ENCODE measurements around the gene B3GALT4. TPM values are rescaled to one million over a fixed set of nuclear protein-coding genes. Genes with fewer than 3 reads are reported as not detected.

The B3GALT4 gene
- total and polyA plus RNA-seq, 2 donors (not counting 1 experiment from before 2014, with no cell fraction given): 2.3 to 11.1 TPM

DNA sequence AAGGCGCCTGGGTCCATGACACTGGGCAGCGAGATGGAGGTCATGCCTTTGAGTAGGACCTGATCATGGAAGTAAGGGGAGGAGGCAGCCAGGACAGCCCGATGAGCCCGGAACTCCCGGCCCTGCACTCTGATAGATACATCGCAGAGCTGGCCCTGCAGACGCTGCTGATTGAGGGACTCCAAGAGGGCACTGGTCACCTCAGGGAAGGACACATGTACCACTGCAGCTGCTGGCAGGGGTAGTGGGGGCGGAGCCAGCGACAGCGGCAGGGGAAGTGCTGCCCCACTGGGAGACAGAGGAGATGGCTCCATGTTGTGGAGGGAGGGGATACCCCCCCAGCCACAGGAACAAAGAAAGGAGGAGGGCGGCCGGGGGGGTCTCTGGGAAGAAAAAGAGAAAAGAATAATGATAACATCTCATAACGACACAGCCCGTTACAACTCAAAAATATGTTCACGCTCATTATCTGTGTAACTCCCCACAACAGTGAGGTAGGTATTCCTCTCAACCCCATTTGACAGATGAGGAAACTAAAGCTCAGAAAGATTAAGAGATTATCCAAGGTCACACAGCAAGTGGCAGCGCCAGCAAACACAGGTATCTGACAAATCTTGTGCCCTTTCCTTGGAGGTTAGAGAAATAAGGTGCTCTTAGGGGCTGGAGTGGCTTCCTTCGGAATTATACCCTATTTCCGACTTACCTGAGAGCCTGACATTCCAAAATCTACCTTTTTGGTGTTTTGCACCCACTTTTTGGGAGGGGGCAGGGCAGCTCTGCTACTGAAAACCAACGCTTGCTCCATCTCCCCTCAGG lies 39.9 kb downstream of the B3GALT4 start:
- H3K4me3 ChIP-seq (replicated peaks in 1 of 4; ENCODE audit: control extremely low read depth in 1 of 4, insufficient read depth in 1 of 4, low read depth in 3 of 4, low read length in 4 of 4): peak overlapping the region; percentile 36 to 60 (median 46)
- H3K4me1 ChIP-seq (ENCODE audit: control insufficient read depth, extremely low read depth, insufficient read depth, low read length): peaks cover 40% of the 10 kb centered on the region
- TF ChIP-seq, protein P1, sequence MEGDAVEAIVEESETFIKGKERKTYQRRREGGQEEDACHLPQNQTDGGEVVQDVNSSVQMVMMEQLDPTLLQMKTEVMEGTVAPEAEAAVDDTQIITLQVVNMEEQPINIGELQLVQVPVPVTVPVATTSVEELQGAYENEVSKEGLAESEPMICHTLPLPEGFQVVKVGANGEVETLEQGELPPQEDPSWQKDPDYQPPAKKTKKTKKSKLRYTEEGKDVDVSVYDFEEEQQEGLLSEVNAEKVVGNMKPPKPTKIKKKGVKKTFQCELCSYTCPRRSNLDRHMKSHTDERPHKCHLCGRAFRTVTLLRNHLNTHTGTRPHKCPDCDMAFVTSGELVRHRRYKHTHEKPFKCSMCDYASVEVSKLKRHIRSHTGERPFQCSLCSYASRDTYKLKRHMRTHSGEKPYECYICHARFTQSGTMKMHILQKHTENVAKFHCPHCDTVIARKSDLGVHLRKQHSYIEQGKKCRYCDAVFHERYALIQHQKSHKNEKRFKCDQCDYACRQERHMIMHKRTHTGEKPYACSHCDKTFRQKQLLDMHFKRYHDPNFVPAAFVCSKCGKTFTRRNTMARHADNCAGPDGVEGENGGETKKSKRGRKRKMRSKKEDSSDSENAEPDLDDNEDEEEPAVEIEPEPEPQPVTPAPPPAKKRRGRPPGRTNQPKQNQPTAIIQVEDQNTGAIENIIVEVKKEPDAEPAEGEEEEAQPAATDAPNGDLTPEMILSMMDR (conservative IDR thresholded peaks at IDR 0.05 in 1 of 2, IDR thresholded peaks at IDR 0.05 in 1 of 2; ENCODE audit: low read depth in 1 of 2, low read length in 2 of 2): no peak
- no peak for TF ChIP-seq EZH2 (IDR thresholded peaks at IDR 0.05; ENCODE audit: low read length, missing control alignments)
- H4K20me1 ChIP-seq (ENCODE audit: control insufficient read depth, extremely low read depth, insufficient read depth, low read length): no peaks in the 10 kb centered on the region
- H3K27ac ChIP-seq (ENCODE audit: insufficient read depth, low read length): no peak overlapping the region
- no peaks in the 10 kb centered on the region for H3K9me3 ChIP-seq (ENCODE audit: control insufficient read depth, insufficient read depth, low read depth, low read length)
- no peak overlapping the region for H2AFZ ChIP-seq (ENCODE audit: low read length)
- no peak overlapping the region for H3K9ac ChIP-seq (ENCODE audit: insufficient read depth, low read length)
- peaks cover 55% of the 10 kb centered on the region for H3K79me2 ChIP-seq (ENCODE audit: control insufficient read depth, insufficient read depth, low read length)
- H3K36me3 ChIP-seq (ENCODE audit: control insufficient read depth, insufficient read depth, low read length): peaks cover 14% of the 10 kb centered on the region
- H3K27me3 ChIP-seq (ENCODE audit: control insufficient read depth, insufficient read depth, low read length): no peaks in the 10 kb centered on the region
- DNase-seq (ENCODE audit: low read depth in 2 of 2): no peak
- H3K4me2 ChIP-seq (ENCODE audit: extremely low read depth, insufficient read depth, low read length): peak overlapping the region; percentile 40

DNA sequence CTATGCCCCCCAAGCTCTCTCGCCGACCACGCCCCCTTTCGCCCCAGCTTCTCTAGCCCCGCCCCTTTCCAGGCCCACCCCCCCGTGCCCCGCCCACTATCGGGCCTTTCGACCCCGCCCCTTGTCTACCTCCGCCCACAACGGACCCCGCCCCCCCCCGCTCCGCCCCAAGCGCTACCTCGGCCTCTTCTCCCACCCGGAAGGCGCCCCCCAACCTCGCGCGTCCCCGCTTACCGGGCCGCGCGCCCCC lies 40.4 kb downstream of the B3GALT4 start:
- DNase-seq (ENCODE audit: low read depth in 2 of 2): no peak
- H3K79me2 ChIP-seq (ENCODE audit: control insufficient read depth, insufficient read depth, low read length): peaks cover 55% of the 10 kb centered on the region
- H3K4me2 ChIP-seq (ENCODE audit: extremely low read depth, insufficient read depth, low read length): no peak overlapping the region
- peaks cover 40% of the 10 kb centered on the region for H3K4me1 ChIP-seq (ENCODE audit: control insufficient read depth, extremely low read depth, insufficient read depth, low read length)
- H3K27me3 ChIP-seq (ENCODE audit: control insufficient read depth, insufficient read depth, low read length): no peaks in the 10 kb centered on the region
- no peaks in the 10 kb centered on the region for H3K9me3 ChIP-seq (ENCODE audit: control insufficient read depth, insufficient read depth, low read depth, low read length)
- TF ChIP-seq, protein P1 (conservative IDR thresholded peaks at IDR 0.05 in 1 of 2, IDR thresholded peaks at IDR 0.05 in 1 of 2; ENCODE audit: low read depth in 1 of 2, low read length in 2 of 2): no peak
- no peak for TF ChIP-seq EZH2 (IDR thresholded peaks at IDR 0.05; ENCODE audit: low read length, missing control alignments)
- H3K9ac ChIP-seq (ENCODE audit: insufficient read depth, low read length): no peak overlapping the region
- peaks cover 14% of the 10 kb centered on the region for H3K36me3 ChIP-seq (ENCODE audit: control insufficient read depth, insufficient read depth, low read length)
- peak overlapping the region; percentile 36 to 60 (median 46) for H3K4me3 ChIP-seq (replicated peaks in 1 of 4; ENCODE audit: control extremely low read depth in 1 of 4, insufficient read depth in 1 of 4, low read depth in 3 of 4, low read length in 4 of 4)
- H3K27ac ChIP-seq (ENCODE audit: insufficient read depth, low read length): no peak overlapping the region
- no peak overlapping the region for H2AFZ ChIP-seq (ENCODE audit: low read length)
- no peaks in the 10 kb centered on the region for H4K20me1 ChIP-seq (ENCODE audit: control insufficient read depth, extremely low read depth, insufficient read depth, low read length)

DNA sequence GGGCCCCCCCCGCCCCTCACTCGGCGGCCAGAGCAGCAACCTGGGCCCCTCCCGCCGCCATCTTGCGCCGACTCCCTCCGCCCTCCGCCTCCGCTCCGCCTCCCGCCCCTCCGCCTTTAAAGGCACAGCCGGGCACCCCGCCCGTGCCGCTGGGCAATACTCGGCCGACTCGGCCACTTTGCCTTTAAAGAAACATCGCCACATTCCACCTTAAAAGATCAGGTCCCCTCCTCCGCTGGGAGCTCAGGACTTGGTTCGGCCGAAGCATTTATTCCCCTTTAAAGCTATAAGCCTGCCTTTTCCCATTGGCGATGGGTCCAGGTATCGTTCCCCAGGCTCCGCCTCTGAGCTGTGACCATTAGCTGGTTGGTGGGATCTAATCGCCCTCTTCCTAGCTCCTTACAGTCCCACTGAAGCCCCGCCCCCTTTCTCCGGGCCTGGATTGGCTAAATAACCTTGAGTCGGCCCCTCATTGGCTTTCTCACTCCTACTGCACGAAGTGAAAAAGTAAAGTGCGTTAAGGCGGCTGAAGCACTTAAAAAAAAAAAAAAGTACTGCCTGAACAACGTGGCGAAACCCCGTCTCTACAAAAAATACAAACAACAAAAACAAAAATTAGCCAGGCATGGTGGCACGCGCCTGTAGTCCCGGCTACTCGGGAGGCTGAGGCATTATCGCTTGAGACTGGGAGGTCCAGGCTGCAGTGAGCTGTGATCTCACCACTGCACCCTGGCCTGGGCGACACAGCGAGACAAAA lies 40.9 kb downstream of the B3GALT4 start, which contains the start of gene ZBTB22:
ZBTB22 (minus strand) TSS at position 76 of the 757 bp plus-strand sequence. CDS start 828 bp downstream, outside the sequence.
- Histone ChIP-seq H3K36me3 (ENCODE audit: control insufficient read depth, insufficient read depth, low read length) (peaks cover 14% of the 10 kb centered on the region), H3K9me3 (ENCODE audit: control insufficient read depth, insufficient read depth, low read depth, low read length) (no peaks in the 10 kb centered on the region), H3K4me1 (ENCODE audit: control insufficient read depth, extremely low read depth, insufficient read depth, low read length) (peaks cover 40% of the 10 kb centered on the region), H4K20me1 (ENCODE audit: control insufficient read depth, extremely low read depth, insufficient read depth, low read length) (no peaks in the 10 kb centered on the region), H2AFZ (ENCODE audit: low read length) (peak within 1 kb of the TSS; percentile 47), H3K27ac (ENCODE audit: insufficient read depth, low read length) (peak within 1 kb of the TSS; percentile 71), H3K27me3 (ENCODE audit: control insufficient read depth, insufficient read depth, low read length) (no peaks in the 10 kb centered on the region), H3K4me2 (ENCODE audit: extremely low read depth, insufficient read depth, low read length) (peak within 1 kb of the TSS; percentile 82), H3K4me3 (replicated peaks in 1 of 4; ENCODE audit: control extremely low read depth in 1 of 4, insufficient read depth in 1 of 4, low read depth in 3 of 4, low read length in 4 of 4) (peak within 1 kb of the TSS; percentile 53 to 73 (median 58)), H3K9ac (ENCODE audit: insufficient read depth, low read length) (peak within 1 kb of the TSS; percentile 53), H3K79me2 (ENCODE audit: control insufficient read depth, insufficient read depth, low read length) (peaks cover 54% of the 10 kb centered on the region)
- DNase-seq (ENCODE audit: low read depth in 2 of 2): peak; percentile 99
- TF ChIP-seq EZH2 (IDR thresholded peaks at IDR 0.05; ENCODE audit: low read length, missing control alignments): no peak
- TF ChIP-seq, protein P1 (conservative IDR thresholded peaks at IDR 0.05 in 1 of 2, IDR thresholded peaks at IDR 0.05 in 1 of 2; ENCODE audit: low read depth in 1 of 2, low read length in 2 of 2): no peak

Data from fibroblast of lung (primary cell).